OCI-LY1 (cell line): ENCODE measurements around the gene TMPRSS13.

Experiments
- EZH2 ChIP-seq: fragments of 200-600 bp; sonication (generic), shearing (Covaris generic); IDR thresholded peaks from 2 replicates; pipeline ENCODE4 v1.8.0; 2017; ENCODE audit warnings: borderline replicate concordance, mixed run types, mild to moderate bottlenecking, antibody characterized with exemption, low read length, moderate library complexity, mixed read lengths
- TF ChIP-seq, protein P1 (sequence below): fragments of 200-600 bp; sonication (generic), shearing (Covaris generic); IDR thresholded peaks from 2 replicates; pipeline ENCODE4 v1.5.1; 2017; ENCODE audit warnings: mild to moderate bottlenecking, antibody characterized with exemption, low read length, moderate library complexity, mixed read lengths

DNA sequence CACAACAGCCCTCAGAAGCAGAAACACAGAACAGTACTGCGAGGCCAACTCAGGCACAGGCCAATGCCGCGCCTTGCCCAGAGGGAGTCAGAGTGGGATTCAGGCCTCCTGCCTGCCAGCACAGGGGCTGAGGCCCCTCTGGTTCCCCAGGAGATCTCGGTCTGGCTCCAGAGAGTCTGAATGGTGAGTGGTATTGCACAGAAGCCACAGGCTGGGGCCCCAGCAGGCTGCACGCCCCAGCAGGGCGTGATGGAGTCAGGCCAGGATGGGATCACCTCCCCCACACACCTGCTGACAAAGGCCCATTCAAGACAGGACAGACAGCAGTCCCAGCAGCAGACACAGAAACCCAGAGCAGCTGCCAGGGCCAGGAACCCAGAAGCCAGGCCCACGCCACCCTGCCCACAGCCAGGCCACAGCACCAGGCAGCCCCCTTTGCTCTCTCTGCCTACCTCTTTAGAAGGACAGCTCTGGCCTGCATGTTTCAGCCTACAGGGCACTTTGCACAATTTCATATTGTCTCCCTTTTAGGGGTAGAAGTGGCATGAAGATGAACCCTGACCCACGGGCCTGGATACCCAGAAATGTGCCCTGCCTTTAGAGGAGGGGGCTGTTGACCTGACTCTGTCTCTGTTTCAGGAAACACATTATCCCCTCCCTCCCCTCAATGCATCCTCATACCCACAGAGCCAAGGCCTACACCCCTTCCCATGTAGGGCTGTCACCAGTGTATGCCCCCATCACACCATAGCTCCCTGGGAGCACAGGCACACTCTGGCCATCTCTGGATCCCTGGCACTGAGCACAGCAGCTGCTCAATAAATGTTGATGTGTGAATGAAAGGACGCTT lies 58.9 kb downstream of the TMPRSS13 start:
- TF ChIP-seq, protein P1, sequence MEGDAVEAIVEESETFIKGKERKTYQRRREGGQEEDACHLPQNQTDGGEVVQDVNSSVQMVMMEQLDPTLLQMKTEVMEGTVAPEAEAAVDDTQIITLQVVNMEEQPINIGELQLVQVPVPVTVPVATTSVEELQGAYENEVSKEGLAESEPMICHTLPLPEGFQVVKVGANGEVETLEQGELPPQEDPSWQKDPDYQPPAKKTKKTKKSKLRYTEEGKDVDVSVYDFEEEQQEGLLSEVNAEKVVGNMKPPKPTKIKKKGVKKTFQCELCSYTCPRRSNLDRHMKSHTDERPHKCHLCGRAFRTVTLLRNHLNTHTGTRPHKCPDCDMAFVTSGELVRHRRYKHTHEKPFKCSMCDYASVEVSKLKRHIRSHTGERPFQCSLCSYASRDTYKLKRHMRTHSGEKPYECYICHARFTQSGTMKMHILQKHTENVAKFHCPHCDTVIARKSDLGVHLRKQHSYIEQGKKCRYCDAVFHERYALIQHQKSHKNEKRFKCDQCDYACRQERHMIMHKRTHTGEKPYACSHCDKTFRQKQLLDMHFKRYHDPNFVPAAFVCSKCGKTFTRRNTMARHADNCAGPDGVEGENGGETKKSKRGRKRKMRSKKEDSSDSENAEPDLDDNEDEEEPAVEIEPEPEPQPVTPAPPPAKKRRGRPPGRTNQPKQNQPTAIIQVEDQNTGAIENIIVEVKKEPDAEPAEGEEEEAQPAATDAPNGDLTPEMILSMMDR: no peak
- TF ChIP-seq EZH2: no peak
